GM18520 (cell line): ENCODE results near the gene PRKAG2.

Experiments
- ATAC-seq: cut with Tn5 transposase; IDR thresholded peaks from one replicate; pipeline ENCODE4 v1.9.1; 2021; ENCODE audit not compliant: unreplicated experiment

Gene PRKAG2

GRCh38 chr7:151900986-151901621, 24.2 kb upstream of the PRKAG2 start:
- no peak for ATAC-seq

- no peak for ATAC-seq
Measured at GRCh38 chr7:151900591-151900985, 23.7 kb upstream of the PRKAG2 start.

GRCh38 chr7:151899513-151900360, 22.8 kb upstream of the PRKAG2 start:
- ATAC-seq: no peak

- no peak for ATAC-seq
Measured at GRCh38 chr7:151897951-151898686, 21.2 kb upstream of the PRKAG2 start.

- ATAC-seq: no peak
Measured at GRCh38 chr7:151897161-151897731, 20.3 kb upstream of the PRKAG2 start.

- no peak for ATAC-seq
Measured at GRCh38 chr7:151896486-151896885, 19.6 kb upstream of the PRKAG2 start.

- no peak for ATAC-seq
Measured at GRCh38 chr7:151896086-151896485, 19.2 kb upstream of the PRKAG2 start.

GRCh38 chr7:151895631-151896031, 18.7 kb upstream of the PRKAG2 start:
- ATAC-seq: no peak

GRCh38 chr7:151895008-151895630, 18.2 kb upstream of the PRKAG2 start:
- ATAC-seq: no peak

- no peak for ATAC-seq
Measured at GRCh38 chr7:151894111-151895007, 17.4 kb upstream of the PRKAG2 start.

- ATAC-seq: no peak
Measured at GRCh38 chr7:151893405-151893923, 16.5 kb upstream of the PRKAG2 start.

GRCh38 chr7:151891753-151892152, 14.8 kb upstream of the PRKAG2 start:
- no peak for ATAC-seq

- no peak for ATAC-seq
Measured at GRCh38 chr7:151891182-151891581, 14.3 kb upstream of the PRKAG2 start.

- ATAC-seq: no peak
Measured at GRCh38 chr7:151890355-151891004, 13.6 kb upstream of the PRKAG2 start.

- ATAC-seq: no peak
Measured at GRCh38 chr7:151889406-151890354, 12.8 kb upstream of the PRKAG2 start.

GRCh38 chr7:151888079-151889067, 11.5 kb upstream of the PRKAG2 start:
- no peak for ATAC-seq

GRCh38 chr7:151886783-151887182, 9.9 kb upstream of the PRKAG2 start:
- ATAC-seq: no peak
